HepG2 (cell line): ENCODE measurements around the gene CLCN2. TPM values are rescaled to one million over a fixed set of nuclear protein-coding genes. Genes with fewer than 3 reads are reported as not detected.

Experiments used
- CAMTA2 ChIP-seq: sonication (generic); formaldehyde crosslinking; IDR thresholded peaks from 2 replicates; pipeline ENCODE4 v1.4.0; 2020; ENCODE audit warnings: mild to moderate bottlenecking, missing genetic modification reagents, borderline replicate concordance
- CC2D1A ChIP-seq: sonication (generic); formaldehyde crosslinking; IDR thresholded peaks from 2 replicates; pipeline ENCODE4 v1.8.1; 2023; ENCODE audit warnings: mild to moderate bottlenecking, missing genetic modification reagents
- CEBPB ChIP-seq: IDR thresholded peaks from 2 replicates; pipeline ENCODE4 v1.6.1; 2011; ENCODE audit warnings: low read depth, low read length, improper control_type of control experiment, borderline replicate concordance
- FOXJ3 ChIP-seq: sonication (generic); formaldehyde crosslinking; IDR thresholded peaks from 2 replicates; pipeline ENCODE4 v1.4.0; 2020; ENCODE audit warnings: missing genetic modification reagents, mild to moderate bottlenecking, borderline replicate concordance
- GABPA ChIP-seq, 2 experiments: IDR thresholded peaks; 2 replicates each; pipeline ENCODE4 v1.6.1; 2011 to 2016; ENCODE audit warnings: low read depth in 2 of 2, low read length in 1 of 2, missing biosample characterization in 1 of 2, missing genetic modification characterization in 1 of 2
- HOXA5 ChIP-seq: sonication (generic); formaldehyde crosslinking; IDR thresholded peaks from 2 replicates; pipeline ENCODE4 v1.4.0; 2020; ENCODE audit warnings: missing genetic modification reagents
- JARID2 ChIP-seq: sonication (generic); formaldehyde crosslinking; IDR thresholded peaks from 2 replicates; pipeline ENCODE4 v1.8.1; 2023; ENCODE audit warnings: missing genetic modification reagents, inconsistent platforms; ENCODE audit not compliant: insufficient replicate concordance
- KLF12 ChIP-seq: sonication (generic); formaldehyde crosslinking; IDR thresholded peaks from 2 replicates; pipeline ENCODE4 v1.4.0; 2020; ENCODE audit warnings: missing genetic modification reagents, borderline replicate concordance
- MAFG ChIP-seq: sonication (generic); formaldehyde crosslinking; IDR thresholded peaks from 2 replicates; pipeline ENCODE4 v1.5.1; 2020; ENCODE audit warnings: mild to moderate bottlenecking, missing genetic modification reagents
- MEIS2 ChIP-seq: sonication (generic); formaldehyde crosslinking; IDR thresholded peaks from 2 replicates; pipeline ENCODE4 v1.9.0; 2021; ENCODE audit warnings: mild to moderate bottlenecking, missing genetic modification reagents
- NPAS2 ChIP-seq: sonication (generic); formaldehyde crosslinking; IDR thresholded peaks from 2 replicates; pipeline ENCODE4 v1.8.0; 2022; ENCODE audit warnings: mild to moderate bottlenecking, missing genetic modification reagents, borderline replicate concordance
- PRDM4 ChIP-seq: sonication (generic); formaldehyde crosslinking; IDR thresholded peaks from 2 replicates; pipeline ENCODE4 v1.9.0; 2021; ENCODE audit warnings: missing genetic modification reagents, borderline replicate concordance
- RBM22 ChIP-seq: fragments of 200-400 bp; formaldehyde crosslinking; optimal IDR thresholded peaks from 2 replicates; pipeline ENCODE3; 2017; ENCODE audit warnings: mild to moderate bottlenecking, low read length, moderate library complexity
- SMAD1 ChIP-seq: sonication (generic); formaldehyde crosslinking; IDR thresholded peaks from 2 replicates; pipeline ENCODE4 v1.4.0; 2020; ENCODE audit warnings: missing genetic modification reagents, low read depth, mild to moderate bottlenecking, borderline replicate concordance
- SP1 ChIP-seq, 2 experiments: fragments of 450-650 bp in 1 of 2; sonication (generic) in 1 of 2; formaldehyde crosslinking in 1 of 2; IDR thresholded peaks; 2 replicates each; pipeline versions ENCODE4 v1.4.0 to v1.6.1; 2016 to 2020; ENCODE audit warnings: missing genetic modification reagents in 1 of 2
- ZBTB38 ChIP-seq: sonication (generic); formaldehyde crosslinking; IDR thresholded peaks from 2 replicates; pipeline ENCODE4 v1.5.1; 2020; ENCODE audit warnings: mild to moderate bottlenecking, missing genetic modification reagents
- ZKSCAN1 ChIP-seq: fragments of 150-350 bp; IDR thresholded peaks from 2 replicates; pipeline ENCODE4 v1.6.1; 2014; ENCODE audit warnings: low read length
- ZMAT3 ChIP-seq: sonication (generic); formaldehyde crosslinking; conservative IDR thresholded peaks from 2 replicates; pipeline ENCODE4 v1.7.0; 2021; ENCODE audit warnings: missing genetic modification reagents
- ZNF230 ChIP-seq: sonication (generic); formaldehyde crosslinking; IDR thresholded peaks from 2 replicates; pipeline ENCODE4 v1.4.0; 2020; ENCODE audit warnings: mild to moderate bottlenecking, missing genetic modification reagents
- ZNF232 ChIP-seq: sonication (generic); formaldehyde crosslinking; IDR thresholded peaks from 2 replicates; pipeline ENCODE4 v1.4.0; 2020; ENCODE audit warnings: missing genetic modification reagents, borderline replicate concordance
- ZNF337 ChIP-seq: sonication (generic); formaldehyde crosslinking; IDR thresholded peaks from 2 replicates; pipeline ENCODE4 v1.5.1; 2020; ENCODE audit warnings: missing genetic modification reagents, low read depth, mild to moderate bottlenecking, borderline replicate concordance
- ZNF34 ChIP-seq: sonication (generic); formaldehyde crosslinking; IDR thresholded peaks from 2 replicates; pipeline ENCODE4 v1.4.0; 2020; ENCODE audit warnings: mild to moderate bottlenecking, missing genetic modification reagents, borderline replicate concordance
- ZNF580 ChIP-seq: IDR thresholded peaks from 2 replicates; pipeline ENCODE4 v1.6.1; 2016; ENCODE audit warnings: low read depth, borderline replicate concordance
- polyA plus RNA-seq, 8 experiments: library from polyadenylated mRNA; depleted of rRNA in 3 of 8; stranded (reverse) in 7 of 8; unstranded in 1 of 8; fragments of >200 nt; fragmentation: Illumina TruSeq in 4 of 8; extraction: Trizol in 4 of 8; gene quantifications; 2 replicates each; pipeline versions ENCODE4 v1.2.1 to v1.2.3, GENCODE V29; 2011 to 2016; ENCODE audit warnings: low read depth in 4 of 8, missing spikeins in 1 of 8, mixed read lengths in 1 of 8; ENCODE audit not compliant: insufficient read depth in 1 of 8
- total RNA-seq, 5 experiments: library from RNA; depleted of rRNA; stranded (reverse); fragments of >200 nt; fragmentation: Illumina TruSeq; extraction: Trizol; gene quantifications; 2 replicates each; pipeline ENCODE4 v1.2.3, GENCODE V29; 2016; ENCODE audit warnings: low read depth in 1 of 5
- TF ChIP-seq, protein P1 (sequence below): IDR thresholded peaks from 2 replicates; pipeline ENCODE4 v1.6.1; 2016
- TF ChIP-seq, protein P2 (sequence below): fragments of 450-650 bp; IDR thresholded peaks from 2 replicates; pipeline ENCODE4 v1.6.1; 2016

The CLCN2 gene
- total and polyA plus RNA-seq, 2 of the 13 experiments (the other 11 are each of a cell fraction or from before 2014, with no cell fraction given) = 11.4 to 13.5 TPM

- no peak for TF ChIP-seq PRDM4 (CRISPR knock-in tag)
- TF ChIP-seq MEIS2 = no peak
- TF ChIP-seq CAMTA2 (CRISPR knock-in tag) = peak; percentile 40; the same call in 1 of the 2 replicates
- no peak for TF ChIP-seq ZBTB38 (CRISPR knock-in tag)
- peak; percentile 56; the same call in 1 of the 2 replicates for TF ChIP-seq ZMAT3
- TF ChIP-seq NPAS2 (CRISPR knock-in tag) = no peak
- no peak for TF ChIP-seq ZNF580 (CRISPR knock-in tag)
- TF ChIP-seq SP1 (IDR thresholded peaks at IDR 0.05) = no peak
- peak; percentile 98 for TF ChIP-seq SP1 (CRISPR knock-in tag; IDR thresholded peaks at IDR 0.05)
- TF ChIP-seq ZNF337 (CRISPR knock-in tag) = no peak
- peak; percentile 36; the same call in 1 of the 2 replicates for TF ChIP-seq CEBPB
- TF ChIP-seq HOXA5 (CRISPR knock-in tag) = no peak
- TF ChIP-seq ZNF34 (CRISPR knock-in tag) = 0 out of 2 replicates have a peak, but pooled peaks have one; percentile 43
- TF ChIP-seq ZKSCAN1 = no peak
- TF ChIP-seq RBM22 = peak; percentile 99
- no peak for TF ChIP-seq CC2D1A (CRISPR knock-in tag)
- TF ChIP-seq, protein P1, sequence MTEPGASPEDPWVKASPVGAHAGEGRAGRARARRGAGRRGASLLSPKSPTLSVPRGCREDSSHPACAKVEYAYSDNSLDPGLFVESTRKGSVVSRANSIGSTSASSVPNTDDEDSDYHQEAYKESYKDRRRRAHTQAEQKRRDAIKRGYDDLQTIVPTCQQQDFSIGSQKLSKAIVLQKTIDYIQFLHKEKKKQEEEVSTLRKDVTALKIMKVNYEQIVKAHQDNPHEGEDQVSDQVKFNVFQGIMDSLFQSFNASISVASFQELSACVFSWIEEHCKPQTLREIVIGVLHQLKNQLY (CRISPR knock-in tag) = 0 out of 2 replicates have a peak, but pooled peaks have one; percentile 23
- TF ChIP-seq SMAD1 = peak; percentile 33; the same call in 1 of the 2 replicates
- no peak for TF ChIP-seq KLF12 (CRISPR knock-in tag)
- TF ChIP-seq MAFG = no peak
- no peak for TF ChIP-seq GABPA (IDR thresholded peaks at IDR 0.05; ENCODE audit: low read depth, low read length)
- peak; percentile 35; the same call in 1 of the 2 replicates for TF ChIP-seq GABPA (CRISPR knock-in tag; IDR thresholded peaks at IDR 0.05; ENCODE audit: low read depth)
- TF ChIP-seq, protein P2, sequence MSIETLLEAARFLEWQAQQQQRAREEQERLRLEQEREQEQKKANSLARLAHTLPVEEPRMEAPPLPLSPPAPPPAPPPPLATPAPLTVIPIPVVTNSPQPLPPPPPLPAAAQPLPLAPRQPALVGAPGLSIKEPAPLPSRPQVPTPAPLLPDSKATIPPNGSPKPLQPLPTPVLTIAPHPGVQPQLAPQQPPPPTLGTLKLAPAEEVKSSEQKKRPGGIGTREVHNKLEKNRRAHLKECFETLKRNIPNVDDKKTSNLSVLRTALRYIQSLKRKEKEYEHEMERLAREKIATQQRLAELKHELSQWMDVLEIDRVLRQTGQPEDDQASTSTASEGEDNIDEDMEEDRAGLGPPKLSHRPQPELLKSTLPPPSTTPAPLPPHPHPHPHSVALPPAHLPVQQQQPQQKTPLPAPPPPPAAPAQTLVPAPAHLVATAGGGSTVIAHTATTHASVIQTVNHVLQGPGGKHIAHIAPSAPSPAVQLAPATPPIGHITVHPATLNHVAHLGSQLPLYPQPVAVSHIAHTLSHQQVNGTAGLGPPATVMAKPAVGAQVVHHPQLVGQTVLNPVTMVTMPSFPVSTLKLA = no peak
- no peak for TF ChIP-seq ZNF230
- no peak for TF ChIP-seq ZNF232 (CRISPR knock-in tag)
- no peak for TF ChIP-seq JARID2 (CRISPR knock-in tag)
- TF ChIP-seq FOXJ3 (CRISPR knock-in tag) = no peak
Measured at GRCh38 chr3:184335661-184336546, 25.5 kb downstream of the CLCN2 start (continued).
